OCI-LY1 (cell line): Measurements from ENCODE around the gene PJVK.

Experiments used
- CTCF ChIP-seq: fragments of 200-600 bp; sonication (generic), shearing (Covaris generic); IDR thresholded peaks from 2 replicates; pipeline ENCODE4 v1.5.1; 2017; ENCODE audit warnings: mild to moderate bottlenecking, antibody characterized with exemption, low read length, moderate library complexity, mixed read lengths
- EZH2 ChIP-seq: fragments of 200-600 bp; sonication (generic), shearing (Covaris generic); IDR thresholded peaks from 2 replicates; pipeline ENCODE4 v1.8.0; 2017; ENCODE audit warnings: borderline replicate concordance, mixed run types, mild to moderate bottlenecking, antibody characterized with exemption, low read length, moderate library complexity, mixed read lengths

GRCh38 chr2:178506101-178506500 is 54.9 kb downstream of the PJVK start:
- TF ChIP-seq CTCF (no peak), EZH2 (no peak)
